ENCODE data around the gene PTPN23. TPM values are rescaled to one million over a fixed set of nuclear protein-coding genes. Genes with fewer than 3 reads are reported as not detected.

PTPN23 gene
- total and polyA plus RNA-seq, 2 of the 13 experiments (the other 11 are each of a cell fraction or from before 2014, with no cell fraction given), result 2.3 to 3.7 TPM

- TF ChIP-seq NR2C2 (CRISPR knock-in tag; IDR thresholded peaks at IDR 0.05; ENCODE audit: borderline replicate concordance) (peak; percentile 82; the same call in 1 of the 2 replicates), ZNF264 (CRISPR knock-in tag; IDR thresholded peaks at IDR 0.05) (peak; percentile 12; the same call in 1 of the 2 replicates), ZNF124 (CRISPR knock-in tag; IDR thresholded peaks at IDR 0.05) (0 out of 2 replicates have a peak, but pooled peaks have one; percentile 8), THYN1 (CRISPR knock-in tag; IDR thresholded peaks at IDR 0.05; ENCODE audit: borderline replicate concordance, low read depth) (0 out of 2 replicates have a peak, but pooled peaks have one; percentile 4), ZNF121 (CRISPR knock-in tag; IDR thresholded peaks at IDR 0.05) (no peak), SYNCRIP (IDR thresholded peaks at IDR 0.05; ENCODE audit: insufficient read depth, low read depth, low read length) (no peak), XRCC5 (optimal IDR thresholded peaks at IDR 0.05; ENCODE audit: low read length) (no peak), GTF3A (CRISPR knock-in tag; conservative IDR thresholded peaks at IDR 0.05) (no peak), ZNF33A (CRISPR knock-in tag; IDR thresholded peaks at IDR 0.05; ENCODE audit: borderline replicate concordance) (no peak), TEAD3 (CRISPR knock-in tag; optimal IDR thresholded peaks at IDR 0.05; ENCODE audit: borderline replicate concordance) (peak; percentile 94), ATF2 (CRISPR knock-in tag; IDR thresholded peaks at IDR 0.05) (peak; percentile 10; the same call in 1 of the 2 replicates), ZC3H13 (CRISPR knock-in tag; IDR thresholded peaks at IDR 0.05) (peak; percentile 90), PAWR (CRISPR knock-in tag; IDR thresholded peaks at IDR 0.05; ENCODE audit: borderline replicate concordance) (no peak), ARID5B (CRISPR knock-in tag; IDR thresholded peaks at IDR 0.05) (peak; percentile 13; the same call in 1 of the 2 replicates), SP5 (CRISPR knock-in tag; IDR thresholded peaks at IDR 0.05; ENCODE audit: borderline replicate concordance, low read depth) (peak; percentile 74), ZNF44 (CRISPR knock-in tag; IDR thresholded peaks at IDR 0.05) (no peak; the same call in 1 of the 2 replicates), TEAD2 (CRISPR knock-in tag; IDR thresholded peaks at IDR 0.05) (no peak), ZSCAN21 (CRISPR knock-in tag; IDR thresholded peaks at IDR 0.05; ENCODE audit: borderline replicate concordance) (peak; percentile 76), ZIK1 (CRISPR knock-in tag; IDR thresholded peaks at IDR 0.05; ENCODE audit: borderline replicate concordance, low read depth) (no peak; the same call in 1 of the 2 replicates), CREBL2 (CRISPR knock-in tag; IDR thresholded peaks at IDR 0.05; ENCODE audit: borderline replicate concordance) (no peak), IKZF1 (IDR thresholded peaks at IDR 0.05) (no peak), U2AF2 (IDR thresholded peaks at IDR 0.05; ENCODE audit: low read depth, low read length) (no peak), NBN (conservative IDR thresholded peaks at IDR 0.05) (no peak)
Measured at GRCh38 chr3:47380601-47381316, at the start of gene PTPN23 (continued).

Measured in HepG2 (cell line).